ENCODE measurements around the gene MXRA8. TPM values are rescaled to one million over a fixed set of nuclear protein-coding genes. Genes with fewer than 3 reads are reported as not detected.
A peak's percentile ranks its signal among the peaks of the same experiment; 100 is the strongest.

The MXRA8 gene
- total RNA-seq, 1 donor from 2014 or later = 0.16 TPM

- TF ChIP-seq, protein P1, sequence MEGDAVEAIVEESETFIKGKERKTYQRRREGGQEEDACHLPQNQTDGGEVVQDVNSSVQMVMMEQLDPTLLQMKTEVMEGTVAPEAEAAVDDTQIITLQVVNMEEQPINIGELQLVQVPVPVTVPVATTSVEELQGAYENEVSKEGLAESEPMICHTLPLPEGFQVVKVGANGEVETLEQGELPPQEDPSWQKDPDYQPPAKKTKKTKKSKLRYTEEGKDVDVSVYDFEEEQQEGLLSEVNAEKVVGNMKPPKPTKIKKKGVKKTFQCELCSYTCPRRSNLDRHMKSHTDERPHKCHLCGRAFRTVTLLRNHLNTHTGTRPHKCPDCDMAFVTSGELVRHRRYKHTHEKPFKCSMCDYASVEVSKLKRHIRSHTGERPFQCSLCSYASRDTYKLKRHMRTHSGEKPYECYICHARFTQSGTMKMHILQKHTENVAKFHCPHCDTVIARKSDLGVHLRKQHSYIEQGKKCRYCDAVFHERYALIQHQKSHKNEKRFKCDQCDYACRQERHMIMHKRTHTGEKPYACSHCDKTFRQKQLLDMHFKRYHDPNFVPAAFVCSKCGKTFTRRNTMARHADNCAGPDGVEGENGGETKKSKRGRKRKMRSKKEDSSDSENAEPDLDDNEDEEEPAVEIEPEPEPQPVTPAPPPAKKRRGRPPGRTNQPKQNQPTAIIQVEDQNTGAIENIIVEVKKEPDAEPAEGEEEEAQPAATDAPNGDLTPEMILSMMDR (IDR thresholded peaks at IDR 0.05) = no peak
- no peak for DNase-seq
- H3K27ac Mint-ChIP-seq = peak overlapping the region; percentile 69
- ChIA-PET CTCF (no interaction called here), POLR2A (no interaction called here)
- H3K9me3 Mint-ChIP-seq = no peaks in the 10 kb centered on the region
- peaks cover 37% of the 10 kb centered on the region for H3K4me1 Mint-ChIP-seq
- peak overlapping the region; percentile 86 for H3K4me3 Mint-ChIP-seq
- intact Hi-C loops (cut with micrococcal nuclease) = loop anchor here (1.0 to 10.0 kb wide), 10 partner anchors 15 to 586 kb away; partner anchors contain the start of genes AURKAIP1, C1orf159, CCNL2 and CPTP
- no peak for ATAC-seq (ENCODE audit: low read depth)
- H3K27me3 Mint-ChIP-seq = no peaks in the 10 kb centered on the region
- H3K36me3 Mint-ChIP-seq (ENCODE audit: low read depth) = peaks cover 19% of the 10 kb centered on the region
Measured at GRCh38 chr1:1308756-1309250, 49.6 kb downstream of the MXRA8 start.

- CTCF ChIA-PET = no interaction called here
- TF ChIP-seq, protein P1 (IDR thresholded peaks at IDR 0.05) = no peak
- H3K4me1 Mint-ChIP-seq = peaks cover 38% of the 10 kb centered on the region
- H3K9me3 Mint-ChIP-seq = no peaks in the 10 kb centered on the region
- ATAC-seq (ENCODE audit: low read depth) (peak; percentile 68), DNase-seq (peak; percentile 88)
- peak within 1 kb of the TSS; percentile 87 for H3K27ac Mint-ChIP-seq
- peaks cover 13% of the 10 kb centered on the region for H3K36me3 Mint-ChIP-seq (ENCODE audit: low read depth)
- H3K4me3 Mint-ChIP-seq = peak within 1 kb of the TSS; percentile 86
- H3K27me3 Mint-ChIP-seq = no peaks in the 10 kb centered on the region
- POLR2A ChIA-PET = no interaction called here
- intact Hi-C loops (cut with micrococcal nuclease) = loop anchor here (1.0 to 10.0 kb wide), 10 partner anchors 16 to 587 kb away; partner anchors contain the start of genes AURKAIP1, C1orf159, CCNL2 and CPTP
Measured at GRCh38 chr1:1307923-1308755, 50.2 kb downstream of the MXRA8 start, which contains the start of the genes ACAP3 and PUSL1. ACAP3 (minus strand) TSS chr1:1307930; CDS start chr1:1307815, 115 bp downstream. PUSL1 (plus strand) TSS chr1:1308597; CDS start chr1:1308644, 47 bp downstream.

DNA sequence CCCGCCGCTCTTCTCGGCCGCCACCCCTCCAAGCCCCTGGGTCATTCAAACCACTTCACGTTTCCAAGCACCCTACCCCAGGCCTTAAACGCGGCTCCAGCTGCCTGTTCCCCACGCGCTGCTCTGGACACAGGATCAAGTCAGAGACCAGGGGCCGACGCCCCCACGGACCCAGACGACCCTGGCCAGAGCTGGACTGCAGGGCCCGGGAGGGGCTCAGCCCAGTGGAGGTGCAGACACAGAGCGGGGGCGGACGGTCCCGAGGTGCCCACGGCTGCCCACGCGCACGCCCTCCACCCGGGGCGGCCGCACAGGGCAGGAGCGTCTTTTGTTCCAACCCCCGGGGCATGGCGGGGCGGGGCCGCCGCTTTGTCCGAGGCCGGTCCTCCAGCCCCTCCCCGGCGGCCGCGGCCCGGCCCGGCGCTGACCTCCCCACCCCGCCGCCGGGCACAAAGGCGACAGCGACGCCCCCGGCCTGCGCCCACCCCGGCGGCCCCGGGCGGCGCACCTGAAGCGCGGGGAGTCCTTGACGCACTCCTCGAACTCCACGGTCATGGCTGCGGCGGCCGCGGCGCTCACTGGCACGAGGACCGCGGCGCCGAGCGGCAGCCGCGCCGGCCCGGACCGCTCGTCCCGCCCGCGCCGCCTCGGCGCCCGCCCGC is 51.0 kb downstream of the MXRA8 start:
- Mint-ChIP-seq H3K36me3 (ENCODE audit: low read depth) (peaks cover 7% of the 10 kb centered on the region), H3K27me3 (no peaks in the 10 kb centered on the region), H3K4me3 (peak overlapping the region; percentile 79), H3K27ac (peak overlapping the region; percentile 86), H3K9me3 (no peaks in the 10 kb centered on the region), H3K4me1 (peaks cover 38% of the 10 kb centered on the region)
- TF ChIP-seq, protein P1 (IDR thresholded peaks at IDR 0.05) = no peak
- intact Hi-C loops (cut with micrococcal nuclease) = loop anchor here (5.0 to 10.0 kb wide), 4 partner anchors 35 to 587 kb away; partner anchors contain the start of genes GNB1 and UBE2J2
- DNase-seq (no peak), ATAC-seq (ENCODE audit: low read depth) (no peak)
- CTCF ChIA-PET = no interaction called here
- POLR2A ChIA-PET = interaction anchor here (0.9 kb wide), 1 partner anchor 68 kb away, joined by 3 read pairs; the partner anchor contains the start of gene AURKAIP1

DNA sequence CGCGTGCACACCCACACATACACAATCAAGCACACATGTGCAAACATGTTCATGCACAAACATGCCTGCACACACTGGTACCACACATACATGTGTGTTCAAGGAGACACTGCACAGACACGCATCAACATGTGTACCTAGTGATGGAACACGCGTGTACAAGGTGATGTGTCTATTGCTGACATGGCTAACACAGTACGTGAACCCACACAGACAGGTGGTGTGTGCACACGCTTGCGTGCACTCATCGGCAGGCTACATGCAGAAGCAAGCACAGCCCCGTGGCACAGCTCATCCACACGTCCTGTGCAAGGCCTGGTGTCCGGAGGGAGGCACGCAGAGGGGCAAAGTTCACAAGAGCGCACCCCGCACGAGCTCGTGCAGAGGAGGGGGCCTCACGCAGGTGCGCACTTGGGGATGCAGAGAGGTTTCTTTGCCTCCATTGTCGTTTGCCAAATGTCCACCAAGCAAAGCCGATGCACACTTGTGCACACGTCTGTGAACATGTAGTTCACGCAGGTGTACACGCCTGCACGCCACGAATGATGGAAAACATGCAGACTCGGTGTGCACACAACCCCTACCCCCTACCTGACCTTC is 51.6 kb downstream of the MXRA8 start:
- no peaks in the 10 kb centered on the region for H3K9me3 Mint-ChIP-seq
- H3K27me3 Mint-ChIP-seq = no peaks in the 10 kb centered on the region
- peak overlapping the region; percentile 86 for H3K27ac Mint-ChIP-seq
- POLR2A ChIA-PET = interaction anchor here (0.9 kb wide), 1 partner anchor 69 kb away, joined by 3 read pairs; the partner anchor contains the start of gene AURKAIP1
- TF ChIP-seq, protein P1 (IDR thresholded peaks at IDR 0.05) = no peak
- ATAC-seq (ENCODE audit: low read depth) (no peak), DNase-seq (no peak)
- peaks cover 38% of the 10 kb centered on the region for H3K4me1 Mint-ChIP-seq
- CTCF ChIA-PET = no interaction called here
- H3K36me3 Mint-ChIP-seq (ENCODE audit: low read depth) = peaks cover 6% of the 10 kb centered on the region
- intact Hi-C loops (cut with micrococcal nuclease) = loop anchor here (5.0 to 10.0 kb wide), 4 partner anchors 34 to 588 kb away; partner anchors contain the start of genes GNB1 and UBE2J2
- H3K4me3 Mint-ChIP-seq = peak overlapping the region; percentile 79

Data from activated B cell treated with CpG ODN at 0.5 μM for 24 hours (primary cell).